Measurements from ENCODE around the gene C1QTNF2. TPM values are rescaled to one million over a fixed set of nuclear protein-coding genes. Genes with fewer than 3 reads are reported as not detected.

Gene C1QTNF2
- total and polyA plus RNA-seq, 7 donors, result 0.85 to 2.5 (median 1.1) TPM; not detected in 2

DNA sequence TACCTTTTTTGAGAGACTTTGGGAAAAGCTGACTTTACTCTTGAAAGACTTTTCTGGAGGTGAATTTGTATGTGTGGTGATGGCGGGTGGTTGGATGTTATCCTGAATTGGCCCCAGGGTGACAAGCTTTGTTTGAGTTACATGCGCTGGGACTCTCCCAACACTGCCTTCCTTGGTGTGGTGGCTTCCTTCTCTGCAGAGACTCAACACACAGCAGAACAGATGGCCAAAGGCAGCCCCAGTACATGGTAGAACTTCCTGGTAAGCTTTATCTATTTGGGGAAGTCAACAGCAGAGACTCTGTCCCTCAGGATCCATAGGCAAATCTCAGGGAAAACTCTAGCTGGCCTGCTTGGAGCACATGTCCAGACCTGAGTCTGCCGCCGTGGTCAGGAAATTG is 18.1 kb downstream of the C1QTNF2 start:
- intact Hi-C loops (cut with DNase I), result no loop called here
- H3K27ac ChIP-seq, result no peak overlapping the region
- no peaks in the 10 kb centered on the region for H3K9me3 ChIP-seq
- no peak overlapping the region for H3K4me3 ChIP-seq
- TF ChIP-seq, protein P1, sequence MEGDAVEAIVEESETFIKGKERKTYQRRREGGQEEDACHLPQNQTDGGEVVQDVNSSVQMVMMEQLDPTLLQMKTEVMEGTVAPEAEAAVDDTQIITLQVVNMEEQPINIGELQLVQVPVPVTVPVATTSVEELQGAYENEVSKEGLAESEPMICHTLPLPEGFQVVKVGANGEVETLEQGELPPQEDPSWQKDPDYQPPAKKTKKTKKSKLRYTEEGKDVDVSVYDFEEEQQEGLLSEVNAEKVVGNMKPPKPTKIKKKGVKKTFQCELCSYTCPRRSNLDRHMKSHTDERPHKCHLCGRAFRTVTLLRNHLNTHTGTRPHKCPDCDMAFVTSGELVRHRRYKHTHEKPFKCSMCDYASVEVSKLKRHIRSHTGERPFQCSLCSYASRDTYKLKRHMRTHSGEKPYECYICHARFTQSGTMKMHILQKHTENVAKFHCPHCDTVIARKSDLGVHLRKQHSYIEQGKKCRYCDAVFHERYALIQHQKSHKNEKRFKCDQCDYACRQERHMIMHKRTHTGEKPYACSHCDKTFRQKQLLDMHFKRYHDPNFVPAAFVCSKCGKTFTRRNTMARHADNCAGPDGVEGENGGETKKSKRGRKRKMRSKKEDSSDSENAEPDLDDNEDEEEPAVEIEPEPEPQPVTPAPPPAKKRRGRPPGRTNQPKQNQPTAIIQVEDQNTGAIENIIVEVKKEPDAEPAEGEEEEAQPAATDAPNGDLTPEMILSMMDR (IDR thresholded peaks at IDR 0.05), result no peak
- no peak for TF ChIP-seq POLR2A (IDR thresholded peaks at IDR 0.05)
- no peak for TF ChIP-seq POLR2AphosphoS5 (IDR thresholded peaks at IDR 0.05)
- no peak for TF ChIP-seq EP300 (IDR thresholded peaks at IDR 0.05)
- H3K27me3 ChIP-seq, result no peaks in the 10 kb centered on the region
- WGBS, 2 donors, result 95% methylated on average over 4 of the region's 4 CpGs
- DNase-seq, result peak; percentile 44
- H3K4me1 ChIP-seq, result peaks cover 0 to 9% (median 2%) of the 10 kb centered on the region in 4 donors
- peaks cover 0 to 6% (median 0%) of the 10 kb centered on the region in 4 donors for H3K36me3 ChIP-seq

DNA sequence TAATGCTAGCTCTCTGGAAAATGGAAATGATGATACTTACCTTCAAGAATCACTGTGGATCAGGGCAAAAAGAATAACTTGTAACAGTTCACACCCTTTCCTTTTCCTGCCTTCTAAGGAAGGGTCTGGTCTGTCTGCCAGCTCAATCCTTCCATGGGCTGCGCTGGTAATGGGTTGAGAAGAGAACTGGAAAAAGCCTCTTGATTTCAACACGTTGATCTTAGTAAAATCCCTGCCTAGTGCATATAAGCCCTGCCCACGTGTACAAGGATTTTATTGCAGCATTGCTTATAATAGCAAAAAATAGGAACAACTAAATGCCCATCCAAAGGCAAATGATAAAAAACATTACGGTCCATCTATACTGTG is 20.5 kb downstream of the C1QTNF2 start:
- intact Hi-C loops (cut with DNase I), result no loop called here
- no peak for DNase-seq
- no peak for TF ChIP-seq POLR2AphosphoS5 (IDR thresholded peaks at IDR 0.05)
- no peak for TF ChIP-seq EP300 (IDR thresholded peaks at IDR 0.05)
- TF ChIP-seq, protein P1 (IDR thresholded peaks at IDR 0.05), result no peak
- no peak for TF ChIP-seq POLR2A (IDR thresholded peaks at IDR 0.05)

DNA sequence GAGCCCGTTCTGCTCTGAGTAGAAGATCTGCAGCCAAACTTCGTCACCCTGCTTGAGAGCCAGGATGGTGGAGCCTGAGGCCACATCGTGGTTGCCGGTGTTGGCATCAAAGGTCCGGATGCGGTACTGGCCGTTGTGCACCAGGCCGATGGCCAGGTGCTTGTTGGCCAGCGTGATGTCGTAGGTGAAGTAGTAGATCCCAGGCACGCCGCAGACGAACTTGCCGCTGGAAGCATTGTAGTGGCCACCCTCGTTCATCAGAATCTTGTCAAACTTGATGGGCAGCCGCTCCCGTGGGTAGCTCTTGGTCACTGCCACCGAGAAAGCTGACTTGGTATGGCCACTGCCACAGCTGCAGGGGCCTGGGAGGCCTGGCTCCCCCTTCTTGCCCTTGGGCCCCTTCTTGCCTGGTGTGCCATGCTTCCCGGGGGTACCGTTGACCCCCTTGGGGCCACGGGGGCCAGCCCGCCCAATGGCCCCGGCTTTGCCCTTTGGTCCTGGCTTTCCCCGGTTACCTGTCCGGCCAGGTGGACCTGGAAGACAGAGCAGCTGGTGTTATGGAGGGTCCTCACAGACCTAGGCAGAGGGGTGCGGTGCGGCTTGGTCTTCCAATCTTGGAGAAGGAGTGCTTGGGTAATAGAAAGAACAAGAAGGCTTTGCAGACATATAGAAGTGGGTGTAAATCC is 21.0 kb downstream of the C1QTNF2 start:
- whole genome bisulfite sequencing, 2 donors, result 92 to 95% methylated on average over 27 of the region's 27 CpGs
- TF ChIP-seq, protein P1 (IDR thresholded peaks at IDR 0.05), result no peak
- no peak for TF ChIP-seq POLR2A (IDR thresholded peaks at IDR 0.05)
- no peak for TF ChIP-seq EP300 (IDR thresholded peaks at IDR 0.05)
- TF ChIP-seq POLR2AphosphoS5 (IDR thresholded peaks at IDR 0.05), result no peak
- peaks cover 0 to 5% (median 4%) of the 10 kb centered on the region in 4 donors for H3K4me1 ChIP-seq
- H3K27me3 ChIP-seq, result no peaks in the 10 kb centered on the region
- intact Hi-C loops (cut with DNase I), result no loop called here
- H3K27ac ChIP-seq, result no peak overlapping the region
- no peak for DNase-seq
- H3K36me3 ChIP-seq, result peaks cover 0 to 6% (median 0%) of the 10 kb centered on the region in 4 donors
- no peak overlapping the region for H3K4me3 ChIP-seq
- no peaks in the 10 kb centered on the region for H3K9me3 ChIP-seq

More for the DNA sequence above, 20.5 kb downstream of the C1QTNF2 start:
- peaks cover 0 to 4% (median 3%) of the 10 kb centered on the region in 4 donors for H3K4me1 ChIP-seq
- no peak overlapping the region for H3K4me3 ChIP-seq
- 65 to 73% methylated on average over 4 of the region's 4 CpGs for WGBS, 2 donors
- peaks cover 0 to 6% (median 0%) of the 10 kb centered on the region in 4 donors for H3K36me3 ChIP-seq
- no peak overlapping the region for H3K27ac ChIP-seq
- no peaks in the 10 kb centered on the region for H3K27me3 ChIP-seq
- no peaks in the 10 kb centered on the region for H3K9me3 ChIP-seq

DNA sequence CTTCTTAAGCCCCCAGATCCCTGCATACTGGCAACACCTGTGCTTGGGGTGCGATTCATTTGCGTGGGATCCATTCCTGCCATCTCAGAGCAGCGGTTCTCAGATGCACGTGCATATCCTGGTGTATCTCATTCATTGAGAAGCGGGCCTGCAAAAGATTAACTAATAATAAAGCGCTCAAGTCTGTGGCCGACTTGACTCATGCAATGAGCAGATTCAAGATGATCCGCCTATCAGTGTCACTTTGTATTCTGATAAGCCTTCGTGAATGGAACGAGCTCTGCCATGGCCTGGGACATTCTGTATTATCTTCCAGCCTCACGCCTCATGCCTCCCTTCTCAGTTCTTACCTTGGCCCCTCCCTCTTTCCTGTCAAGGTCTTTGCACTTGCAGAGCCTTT is 22.3 kb downstream of the C1QTNF2 start:
- DNase-seq, result peak; percentile 28
- Histone ChIP-seq H3K36me3 (peaks cover 0 to 6% (median 0%) of the 10 kb centered on the region in 4 donors), H3K9me3 (no peaks in the 10 kb centered on the region), H3K4me1 (peaks cover 0 to 5% (median 4%) of the 10 kb centered on the region in 4 donors), H3K27ac (no peak overlapping the region), H3K27me3 (no peaks in the 10 kb centered on the region), H3K4me3 (no peak overlapping the region)
- intact Hi-C loops (cut with DNase I), result no loop called here
- WGBS, 2 donors, result 86 to 89% methylated on average over 11 of the region's 11 CpGs
- no peak for TF ChIP-seq POLR2AphosphoS5 (IDR thresholded peaks at IDR 0.05)
- TF ChIP-seq, protein P1 (IDR thresholded peaks at IDR 0.05), result no peak
- TF ChIP-seq POLR2A (IDR thresholded peaks at IDR 0.05), result no peak
- no peak for TF ChIP-seq EP300 (IDR thresholded peaks at IDR 0.05)
